T-helper 2 cell (primary cell): Measurements from ENCODE around the gene CRTAC1.

Experiments
- DNase-seq, 5 experiments: peaks; one replicate each; pipeline versions ENCODE4 v3.0.0 to v3.0.0-alpha.2; 2012 to 2022

CRTAC1 gene

DNA sequence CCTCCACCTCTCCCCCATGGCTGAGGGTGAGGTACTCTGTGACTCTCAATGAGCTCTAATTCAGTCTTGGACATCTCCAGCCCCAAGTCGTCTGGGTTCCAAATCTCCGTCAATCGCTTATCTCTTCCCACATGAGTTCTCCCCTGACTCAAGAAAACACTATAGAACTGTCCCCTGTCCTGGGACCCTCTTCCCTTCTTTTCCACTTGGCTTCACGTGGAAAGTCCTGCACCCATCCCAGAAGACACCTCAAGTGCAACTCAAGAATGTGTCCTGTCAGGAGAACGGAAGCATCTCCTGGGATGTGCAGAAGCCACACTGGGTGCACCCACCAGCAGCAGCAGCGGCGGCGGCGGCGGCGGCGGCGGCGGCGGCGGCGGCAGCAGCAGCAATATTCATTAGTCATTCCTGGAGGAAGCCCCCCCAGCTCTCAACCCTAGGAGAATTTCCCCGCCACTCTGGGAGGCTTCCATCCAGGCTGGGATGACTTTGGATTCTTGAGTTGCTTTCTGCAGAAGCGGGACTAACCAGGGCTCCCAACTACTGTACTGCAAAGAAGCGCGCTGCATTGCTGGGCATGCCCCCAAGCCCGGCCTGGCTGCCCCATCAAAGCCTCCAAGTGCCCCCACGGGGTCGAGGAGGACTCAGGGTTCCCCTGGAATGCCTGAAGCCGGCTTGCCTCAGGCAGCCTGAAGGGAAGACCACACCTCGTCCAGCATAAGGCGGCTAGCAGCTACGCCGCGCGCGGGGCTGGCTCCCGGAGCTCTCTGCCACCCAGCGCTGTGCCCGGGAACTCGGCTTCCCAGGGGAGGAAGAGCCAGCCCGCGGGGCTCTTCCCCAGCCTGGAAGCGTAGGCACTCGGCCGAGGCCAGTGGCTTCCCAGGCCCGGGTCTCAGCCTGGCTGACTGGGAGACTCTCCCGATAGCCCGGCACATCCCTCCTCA, 1.0 kb downstream of the CRTAC1 start:
- no peak for DNase-seq

DNA sequence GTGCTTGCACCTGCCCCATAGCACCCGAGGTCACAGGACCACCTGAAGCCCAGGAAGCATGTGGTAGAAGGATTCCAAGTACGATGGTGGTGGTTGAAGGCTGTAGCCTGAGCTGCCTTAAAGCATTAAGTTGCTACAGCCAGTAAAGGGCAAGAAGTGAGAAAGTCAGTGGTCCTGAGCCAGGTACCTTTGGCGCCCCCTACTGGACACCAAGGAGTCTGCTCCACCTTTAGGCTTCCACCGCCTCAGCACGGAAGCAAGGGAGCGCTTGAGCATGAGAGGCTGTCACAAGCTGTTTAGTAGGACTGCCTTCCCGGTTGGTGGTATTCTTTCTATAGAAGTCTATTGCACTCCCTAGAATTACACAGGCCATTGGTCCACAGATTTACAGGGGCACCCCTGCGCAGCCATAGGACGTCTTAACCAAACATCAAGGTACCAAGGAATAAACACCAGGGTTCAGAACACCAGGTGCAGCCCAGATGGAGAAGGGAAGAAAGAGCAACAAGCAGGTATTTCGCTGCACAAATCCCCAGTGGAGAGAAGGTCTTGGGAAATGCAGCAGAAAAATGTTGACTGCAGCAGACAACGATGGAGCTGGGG, 2.2 kb downstream of the CRTAC1 start:
- DNase-seq = peak; percentile 7 to 66 (median 29)

DNA sequence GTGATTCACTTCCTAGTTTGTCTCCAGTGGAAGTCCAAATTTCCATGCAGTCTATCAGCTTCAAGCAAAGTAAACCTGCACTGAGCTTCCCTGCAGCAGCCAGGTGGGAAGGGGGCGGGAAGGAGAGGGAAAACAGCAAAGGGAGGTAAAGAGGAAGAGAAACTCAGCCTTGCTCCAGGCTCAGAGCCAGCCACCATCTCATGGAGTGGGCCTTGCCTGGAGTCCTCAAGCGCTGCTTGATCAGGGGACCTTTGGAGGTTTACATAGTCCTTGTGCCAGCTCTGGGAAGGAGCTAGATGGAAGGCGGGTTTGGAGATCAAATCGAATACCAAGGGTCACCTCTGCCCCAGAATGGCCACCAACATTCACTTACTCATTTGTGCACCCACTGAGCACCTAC, 7.4 kb downstream of the CRTAC1 start:
- DNase-seq = no peak

DNA sequence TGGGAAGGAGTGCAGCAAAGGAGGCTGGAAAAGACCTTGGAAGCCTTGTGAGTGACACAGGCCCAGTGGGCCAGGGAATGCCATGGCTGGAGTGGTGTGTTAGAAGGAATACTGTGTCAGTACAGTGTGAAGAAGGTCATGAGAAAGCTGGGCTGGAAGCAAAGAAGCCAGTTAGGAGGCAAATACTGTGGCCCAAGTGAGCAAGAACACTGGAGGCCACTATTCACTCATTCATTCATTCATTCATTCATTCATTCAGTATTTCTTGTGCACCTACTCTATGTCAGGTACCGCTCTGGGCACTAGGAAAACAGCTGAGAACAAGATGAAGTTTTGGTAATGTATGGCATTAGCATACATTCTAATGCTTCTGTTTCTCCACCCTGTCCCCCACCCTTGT, 9.6 kb downstream of the CRTAC1 start:
- no peak for DNase-seq

DNA sequence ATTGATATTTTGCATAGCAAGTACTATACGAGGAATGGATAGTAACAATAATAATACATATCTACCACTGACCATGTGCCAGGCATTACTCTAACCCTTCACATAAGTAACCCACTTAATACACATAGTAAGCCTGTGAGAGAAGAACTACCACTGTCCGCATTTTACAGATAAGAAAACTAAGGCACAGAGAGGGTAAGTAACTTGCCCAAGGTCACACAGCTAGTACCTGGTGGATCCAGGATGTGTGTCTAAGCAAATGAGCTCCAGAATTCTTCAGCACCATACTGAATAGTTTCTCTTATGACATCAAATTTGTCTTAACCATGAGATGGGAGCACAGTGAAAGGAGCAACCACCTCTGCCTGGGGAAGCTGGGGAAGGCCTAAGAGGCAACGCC, 10.2 kb downstream of the CRTAC1 start:
- DNase-seq = no peak

DNA sequence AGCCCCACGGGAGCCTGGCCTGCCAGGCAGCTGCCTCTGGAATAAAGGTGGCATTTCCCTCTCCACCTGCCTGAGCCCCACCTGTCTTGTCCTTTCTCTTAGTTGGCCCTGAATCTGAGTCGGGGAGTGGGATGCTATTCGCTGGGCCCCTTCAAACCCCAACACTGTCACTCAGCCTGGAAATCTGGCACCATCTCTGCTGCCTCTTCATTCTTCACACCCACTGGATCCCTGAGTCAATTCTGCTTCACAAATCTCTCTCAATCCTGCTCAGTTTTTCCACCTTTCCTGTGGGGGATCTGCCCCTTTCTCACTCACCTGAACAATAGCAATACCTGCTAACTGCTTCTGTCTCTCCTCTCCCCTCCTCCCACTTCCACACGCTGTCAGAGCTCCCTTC, 10.6 kb downstream of the CRTAC1 start:
- no peak for DNase-seq

DNA sequence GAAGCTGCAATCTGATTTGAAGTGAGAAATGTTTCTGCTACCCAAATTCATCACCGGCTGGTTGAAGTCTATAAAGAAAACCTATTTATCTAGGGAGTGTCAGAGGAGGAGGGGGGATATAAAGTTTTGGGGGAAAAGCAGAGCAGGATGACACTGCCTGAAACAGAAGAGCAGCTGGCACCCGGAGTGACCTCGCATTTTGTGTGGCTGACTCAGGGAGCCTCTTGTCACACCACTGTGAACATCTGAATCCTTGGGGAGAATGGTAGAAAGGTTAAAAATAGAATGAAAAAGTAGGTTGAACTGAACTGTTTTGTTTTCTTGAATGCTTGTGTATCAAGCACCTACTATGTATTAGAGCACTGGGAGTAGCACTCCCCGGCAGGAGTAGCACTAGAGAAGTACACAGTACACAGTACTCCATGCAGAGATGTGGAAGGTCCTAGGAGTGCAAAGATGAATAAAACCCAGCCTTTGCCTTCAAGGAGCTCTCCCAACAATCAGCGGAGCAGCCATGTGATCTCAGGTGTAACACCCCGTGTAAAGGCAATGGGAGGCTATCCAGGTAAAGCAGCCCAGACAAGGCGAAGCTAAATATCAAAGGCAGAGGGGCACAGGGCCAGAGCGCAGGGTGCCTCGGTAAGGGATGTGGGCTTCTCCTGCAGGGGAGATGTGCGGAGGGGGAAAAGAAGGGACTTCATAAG, 13.5 kb downstream of the CRTAC1 start:
- no peak for DNase-seq

DNA sequence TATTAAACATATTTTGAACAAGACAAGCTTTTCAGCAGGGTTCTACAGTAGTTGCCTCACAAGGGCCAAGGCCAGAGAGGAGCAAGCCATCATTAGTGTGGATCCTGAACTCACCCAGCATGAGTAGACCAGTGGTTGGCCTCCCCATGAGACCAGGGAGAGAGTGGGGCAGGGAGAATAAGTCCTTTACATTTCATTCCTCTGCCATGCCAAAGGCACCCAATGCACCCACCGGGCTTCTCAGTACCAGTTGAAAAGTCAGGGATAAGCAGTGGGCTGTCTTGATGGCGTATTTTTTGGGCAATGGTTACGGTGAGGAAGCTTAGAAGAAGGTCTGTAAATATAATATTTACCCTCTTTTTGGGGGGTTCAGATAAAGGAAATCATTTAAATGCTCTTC, 16.6 kb downstream of the CRTAC1 start:
- no peak for DNase-seq

DNA sequence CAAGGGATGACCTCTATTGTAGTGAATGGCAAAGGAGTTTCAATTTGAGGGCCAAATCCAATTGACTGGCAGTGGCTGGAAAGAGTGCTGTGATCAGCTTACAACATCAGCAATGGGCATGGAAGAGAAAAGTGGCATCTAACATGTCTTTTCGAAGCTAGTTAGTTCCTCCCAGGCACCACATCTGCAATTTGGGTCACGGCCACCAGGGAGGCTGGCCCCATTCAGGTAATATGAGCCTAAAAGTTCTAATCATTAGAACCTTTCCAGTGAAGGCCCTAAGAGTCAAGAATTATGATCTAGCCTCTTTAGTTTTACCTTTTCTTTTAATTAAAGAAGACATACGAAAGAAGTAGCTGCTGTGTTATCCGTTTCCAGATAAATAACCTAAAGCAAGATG, 17.3 kb downstream of the CRTAC1 start:
- no peak for DNase-seq

DNA sequence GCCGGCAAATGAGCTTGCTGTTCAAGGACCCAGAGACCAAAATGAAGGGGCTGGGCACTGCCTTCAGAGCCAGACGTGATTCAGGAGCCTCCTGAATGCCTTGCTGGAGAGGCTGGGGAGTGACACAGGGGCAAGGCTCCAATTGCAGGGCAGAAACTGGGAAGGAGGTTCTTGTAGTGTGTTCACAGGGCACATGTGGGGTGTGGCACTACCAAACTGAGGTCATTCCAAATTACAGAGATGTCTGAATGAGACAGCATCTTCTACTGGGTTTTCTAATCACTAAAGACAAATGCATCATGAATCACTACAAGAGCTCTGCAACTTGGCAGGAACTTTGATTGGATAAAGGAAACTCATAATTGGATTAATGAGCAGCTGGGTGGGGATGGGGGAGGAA, 17.8 kb downstream of the CRTAC1 start:
- DNase-seq = no peak

DNA sequence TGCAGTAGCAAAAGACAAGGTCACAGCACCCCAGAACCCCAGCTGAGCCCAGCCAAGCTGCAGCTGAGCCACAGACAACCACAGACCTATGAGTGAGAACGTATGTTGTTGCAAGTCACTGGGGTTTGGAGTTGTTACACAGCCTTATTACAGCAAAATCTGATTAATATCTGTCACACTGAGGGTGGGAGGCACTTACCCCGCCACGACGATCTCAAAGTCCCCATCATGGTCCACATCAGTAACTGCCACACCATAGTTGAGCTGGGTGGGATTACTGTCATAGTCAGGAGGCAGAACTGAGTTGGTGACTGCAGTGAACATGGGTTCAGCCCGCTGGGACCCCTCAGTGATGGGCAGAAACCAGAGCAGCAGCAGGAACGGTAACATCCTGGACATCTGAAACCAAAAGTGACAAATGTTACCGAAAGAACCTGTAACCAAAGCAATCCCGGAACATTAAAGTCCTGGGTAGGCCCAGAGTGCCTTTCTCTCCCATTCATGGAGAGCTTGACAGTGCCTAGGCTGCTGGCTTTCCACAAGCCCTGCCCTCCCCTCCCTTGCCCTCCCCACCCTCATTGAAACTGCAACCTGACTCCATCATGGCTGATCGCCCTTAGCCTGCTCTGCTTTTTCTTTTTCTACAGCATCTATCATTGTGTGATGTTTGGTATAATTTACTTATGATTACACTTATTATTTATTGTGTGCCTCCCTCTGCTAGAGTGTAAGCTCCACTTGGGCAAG, 19.3 kb downstream of the CRTAC1 start:
- no peak for DNase-seq

DNA sequence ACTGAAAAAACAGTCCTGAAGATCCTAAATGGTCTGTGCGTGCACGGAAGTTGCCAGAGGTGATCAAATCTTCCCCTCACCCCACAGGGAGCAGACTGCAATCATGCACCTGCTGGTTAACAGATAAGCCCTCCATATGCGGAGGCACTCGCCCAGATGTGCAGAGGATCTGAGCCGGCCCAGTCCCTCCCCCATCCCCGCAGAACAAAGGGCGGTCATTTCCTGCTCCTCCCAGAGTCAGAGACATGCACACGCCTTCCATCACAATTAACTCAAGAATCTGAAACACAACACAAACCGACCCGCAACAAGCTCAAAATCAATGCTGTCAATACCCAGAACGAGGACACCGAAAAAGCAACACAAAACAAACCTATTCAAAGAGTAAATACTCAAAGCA, 24.2 kb downstream of the CRTAC1 start:
- DNase-seq = no peak

DNA sequence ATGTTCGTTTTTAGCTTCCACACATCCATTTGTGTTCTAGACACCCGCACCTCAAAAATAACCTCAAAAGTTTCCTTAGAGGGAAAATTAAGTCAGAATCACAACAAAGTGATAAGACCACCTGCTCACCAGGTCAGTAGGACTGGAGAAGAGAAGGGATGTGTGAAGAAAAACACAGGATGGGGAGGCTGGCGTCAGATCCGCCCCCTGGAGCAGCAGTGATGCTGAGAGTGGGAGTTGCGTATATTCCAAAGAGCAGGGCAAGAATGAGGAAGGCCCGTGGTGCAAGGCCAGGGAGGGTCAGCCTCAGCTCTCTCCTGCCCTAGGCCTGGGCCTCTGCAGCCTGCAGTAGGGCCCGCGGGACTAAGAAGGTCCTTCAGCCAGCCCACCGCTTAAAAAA, 28.7 kb downstream of the CRTAC1 start:
- DNase-seq = no peak

DNA sequence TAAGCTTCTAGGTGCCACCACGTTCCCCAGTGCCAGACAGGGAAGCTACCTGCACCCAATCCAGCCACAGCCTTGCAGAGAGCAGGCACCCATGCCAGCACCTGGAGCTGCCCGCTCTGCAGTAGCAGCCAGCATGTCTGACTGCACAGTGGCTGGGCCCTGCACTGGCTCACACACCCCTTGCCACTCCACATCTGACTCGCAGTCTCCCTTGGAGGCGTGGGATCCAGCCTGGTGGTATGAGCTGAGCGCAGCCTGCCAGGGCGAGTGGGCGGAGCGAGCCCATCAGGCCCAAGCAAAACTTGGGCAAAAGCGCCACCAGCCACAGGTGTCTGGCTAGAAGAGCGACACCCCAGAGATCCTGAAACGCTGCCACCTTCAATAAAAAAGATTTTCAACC, 30.1 kb downstream of the CRTAC1 start:
- no peak for DNase-seq

DNA sequence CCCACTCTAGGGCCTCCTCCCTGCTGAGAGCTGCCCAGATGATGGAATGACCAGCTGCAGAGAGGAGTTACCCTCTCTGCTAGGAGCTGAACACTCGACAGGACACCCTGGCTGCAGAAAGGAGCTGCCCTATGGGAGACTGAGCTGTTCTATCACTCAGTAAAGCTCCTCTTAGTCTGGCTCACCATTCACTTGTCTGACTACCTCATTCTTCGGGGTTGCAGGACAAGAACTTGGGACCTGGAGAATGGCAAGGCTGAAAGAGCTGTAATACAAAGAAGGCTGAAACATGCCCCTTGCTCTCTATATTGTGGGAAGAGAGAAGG, 30.5 kb downstream of the CRTAC1 start:
- no peak for DNase-seq

DNA sequence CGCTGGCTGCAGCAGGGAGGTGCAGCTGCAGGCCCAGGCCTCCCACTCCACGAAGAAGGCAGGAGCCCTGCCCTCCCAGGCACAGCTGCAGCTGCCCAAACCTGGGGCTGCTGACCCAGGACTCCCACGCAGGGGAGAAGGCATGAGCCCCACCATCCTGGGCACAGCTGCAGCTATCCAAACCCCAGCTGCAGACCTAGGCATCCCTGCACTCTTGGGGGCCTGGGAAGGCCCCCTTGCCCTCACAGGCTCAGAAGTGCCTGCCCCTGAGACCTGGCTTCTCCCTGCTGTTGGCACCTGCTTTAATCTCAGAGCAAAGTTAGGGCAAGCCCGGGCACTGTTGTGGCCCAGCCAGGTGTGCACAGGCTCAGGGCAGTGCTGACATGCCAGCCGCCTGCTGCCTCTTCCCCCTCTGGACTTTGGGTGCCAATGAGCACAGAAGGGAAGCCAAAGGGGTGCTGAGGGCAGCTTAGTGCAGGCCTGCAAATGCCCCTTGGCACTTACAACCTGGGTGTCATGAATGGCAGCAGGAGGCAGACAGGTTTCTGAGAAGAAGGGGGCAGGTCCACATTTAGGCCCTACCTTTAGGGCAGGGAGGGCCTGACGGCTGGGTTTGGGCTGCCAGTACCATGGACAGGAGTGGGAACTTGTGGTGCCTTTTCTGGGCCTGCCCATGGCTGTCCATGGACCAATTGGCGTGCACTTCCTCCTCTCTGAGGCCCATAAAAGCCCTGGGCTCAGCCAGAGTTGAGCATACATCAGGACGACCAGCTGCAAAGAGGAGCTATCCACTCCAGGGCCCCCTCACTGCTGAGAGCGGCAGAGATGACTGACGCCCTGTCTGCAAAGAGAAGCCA, 31.1 kb downstream of the CRTAC1 start:
- DNase-seq = no peak

DNA sequence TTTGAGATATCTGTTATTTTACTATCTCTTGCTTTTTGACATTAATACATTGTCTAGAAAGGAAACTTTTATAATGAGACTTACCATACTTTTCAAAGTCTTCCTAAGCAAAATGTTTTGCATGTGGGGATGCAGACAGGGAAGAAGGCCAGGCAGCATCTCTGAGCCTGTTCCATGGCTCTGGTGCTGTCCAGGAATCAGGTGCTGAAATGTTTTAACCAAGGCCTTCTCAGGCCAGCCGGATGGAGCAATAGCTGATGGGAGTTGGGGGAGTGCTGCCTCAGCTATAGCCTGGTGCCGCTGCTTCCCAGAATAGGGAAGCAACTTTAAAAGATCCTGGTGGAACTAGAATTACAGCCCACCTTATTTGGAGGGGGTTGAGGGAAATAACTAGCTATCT, 38.5 kb downstream of the CRTAC1 start:
- DNase-seq = no peak

DNA sequence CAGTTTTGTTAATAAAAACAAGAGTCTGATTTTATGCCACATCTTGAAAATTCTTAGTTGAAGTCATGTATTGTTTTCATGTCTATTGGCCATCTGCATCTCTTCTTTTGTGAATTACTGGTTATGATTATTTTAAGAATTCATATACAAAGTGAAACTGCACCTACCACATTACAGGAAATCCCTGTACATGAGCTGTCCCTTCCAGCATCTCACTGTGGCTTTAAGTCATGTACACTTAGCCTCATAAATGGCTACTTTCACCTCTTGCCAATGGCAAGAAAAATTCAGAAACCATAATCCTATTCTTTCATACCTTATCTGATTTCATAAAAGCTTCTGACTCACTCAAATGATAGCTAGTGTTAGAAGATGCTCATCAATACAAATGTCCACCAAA, 48.6 kb downstream of the CRTAC1 start:
- no peak for DNase-seq

DNA sequence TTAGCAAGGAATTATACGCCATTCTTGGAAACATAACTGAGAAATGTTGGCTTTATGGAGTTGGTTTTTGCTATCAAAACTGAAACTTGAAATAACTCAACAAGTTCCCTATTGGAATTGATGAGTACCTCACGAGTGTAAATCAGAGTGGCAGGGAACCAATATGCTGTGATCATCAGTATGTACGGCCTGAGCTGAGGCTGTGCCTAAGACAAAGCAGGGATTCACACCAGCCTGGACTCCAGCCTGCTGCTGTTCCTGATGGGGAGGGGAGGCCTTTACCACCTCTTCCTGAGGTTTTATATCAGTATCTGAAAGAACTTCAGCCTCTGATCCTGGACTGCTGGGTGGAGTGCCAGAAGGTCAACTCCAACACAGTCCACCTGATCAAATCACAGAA, 52.7 kb downstream of the CRTAC1 start:
- no peak for DNase-seq

DNA sequence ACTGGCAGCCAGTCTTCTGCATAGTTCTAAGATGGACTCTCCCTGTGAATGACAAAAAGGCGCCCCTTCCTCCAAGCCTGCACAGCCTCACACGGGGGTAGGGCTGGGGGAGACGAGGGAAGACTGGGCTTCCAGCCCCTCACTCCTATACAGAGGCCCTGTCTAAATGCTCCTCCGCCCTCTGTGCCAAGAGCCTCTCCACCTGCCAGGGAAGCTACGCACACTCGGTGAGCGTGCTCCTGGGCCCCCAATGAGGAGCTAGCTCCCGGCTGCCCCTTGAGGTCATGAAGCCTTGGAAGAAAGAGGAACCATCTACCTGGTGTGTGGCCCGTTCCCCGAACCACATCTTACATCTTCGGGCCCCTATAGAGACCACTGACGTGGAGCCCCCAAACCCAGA, 54.8 kb downstream of the CRTAC1 start:
- no peak for DNase-seq

DNA sequence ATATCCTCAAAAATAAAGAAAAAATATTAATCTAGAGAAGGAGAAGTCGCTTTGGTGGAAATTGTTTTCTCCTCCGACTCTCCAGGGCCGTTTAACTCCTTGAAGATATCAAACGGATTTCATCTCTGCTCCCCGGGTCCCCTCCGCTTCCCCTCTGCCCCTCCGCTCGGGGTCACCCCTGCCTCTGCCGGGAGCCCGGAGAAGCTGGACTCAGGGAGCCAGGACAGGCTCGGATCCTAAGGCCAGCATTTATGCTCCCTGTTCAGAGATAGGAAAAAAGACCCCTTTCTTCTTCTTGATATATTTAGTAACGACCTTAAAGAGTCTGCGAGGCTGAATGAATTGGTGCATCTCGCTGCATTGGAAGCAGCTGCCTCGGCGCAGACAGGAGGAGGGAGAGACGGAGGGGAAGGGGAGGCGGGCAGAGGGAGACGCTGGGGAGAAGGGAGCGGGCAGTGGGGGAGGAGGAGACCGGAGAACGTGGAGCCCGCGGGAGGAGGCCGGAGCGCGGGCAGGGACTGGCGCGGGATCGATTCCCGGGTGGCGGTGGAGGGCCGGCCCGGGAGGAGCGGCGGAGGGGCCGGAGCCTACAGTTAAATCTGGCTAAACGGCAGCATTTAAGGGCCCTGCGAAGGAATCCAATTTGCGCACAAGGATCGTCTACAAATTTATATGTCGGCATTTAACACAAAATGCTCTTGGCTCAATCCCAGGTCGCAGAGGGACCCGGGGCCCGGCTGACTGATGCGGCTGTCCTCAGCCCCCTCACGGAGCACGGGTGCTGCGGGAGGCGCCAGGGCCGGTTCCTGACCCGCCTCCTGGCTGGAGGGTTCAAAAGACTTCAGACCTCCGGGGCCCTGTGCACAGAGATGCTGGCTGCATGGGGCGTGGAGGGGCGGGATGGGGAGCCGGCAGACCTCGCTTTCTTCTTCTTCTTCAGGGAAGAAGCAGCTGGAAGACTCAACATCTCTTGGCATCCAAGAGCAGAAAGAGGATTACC, 55.6 kb downstream of the CRTAC1 start:
- no peak for DNase-seq
